B cell (primary cell): ENCODE results near the gene CTTNBP2NL. TPM values are rescaled to one million over a fixed set of nuclear protein-coding genes. Genes with fewer than 3 reads are reported as not detected.

Experiments used
- ATAC-seq: fragments of 200-7000 bp; cut with Tn5 transposase; one replicate; pipeline ENCODE4 v1.10.0; 2021; ENCODE audit warnings: low read depth, mild to moderate bottlenecking, moderate number of reproducible peaks, moderate library complexity
- CTCF ChIA-PET: fragments of 350-600 bp; sonication (Branson Sonifier 250); formaldehyde crosslinking; loops from one replicate; lab custom pipeline; 2021; ENCODE audit warnings: antibody characterized with exemption, inconsistent platforms; lab: Charles Lee
- POLR2A ChIA-PET: fragments of 350-600 bp; sonication (Branson Sonifier 250); formaldehyde crosslinking; loops from one replicate; lab custom pipeline; 2021; ENCODE audit warnings: antibody characterized with exemption; lab: Charles Lee
- DNase-seq: peaks from one replicate; pipeline ENCODE4 v3.0.0; 2013
- H2AFZ ChIP-seq: 2 replicates; pipeline ENCODE4 v1.6.1; 2012; ENCODE audit warnings: mild to moderate bottlenecking, low read depth, low read length; ENCODE audit not compliant: insufficient read depth, poor library complexity, severe bottlenecking
- H3K27ac ChIP-seq, 2 donors: 1 replicate in 1 of 2; 2 replicates in 1 of 2; pipeline ENCODE4 v1.5.1; 2012 to 2013; ENCODE audit warnings: low read length in 2 of 2, mild to moderate bottlenecking in 2 of 2, moderate library complexity in 1 of 2
- H3K27me3 ChIP-seq, 4 experiments: fragments of 200-600 bp in 1 of 4; sonication (generic) in 1 of 4; replicated peaks in 1 of 4; 1 replicate in 2 of 4; 2 replicates in 2 of 4; pipeline versions ENCODE4 v1.6.1 to v1.7.0; 2013 to 2016; ENCODE audit warnings: low read length in 3 of 4, mild to moderate bottlenecking in 2 of 4, mixed read lengths in 1 of 4, moderate library complexity in 1 of 4; ENCODE audit not compliant: insufficient read depth in 4 of 4, control insufficient read depth in 3 of 4; ENCODE audit errors: control extremely low read depth in 1 of 4
- H3K36me3 ChIP-seq, 2 experiments: replicated peaks in 1 of 2; 1 replicate in 1 of 2; 2 replicates in 1 of 2; pipeline versions ENCODE4 v1.6.1 to v1.7.1; 2013; ENCODE audit warnings: low read length in 1 of 2; ENCODE audit not compliant: insufficient read depth in 2 of 2, control insufficient read depth in 1 of 2; ENCODE audit errors: control extremely low read depth in 1 of 2, extremely low read depth in 1 of 2
- H3K4me1 ChIP-seq, 2 donors: fragments of 200-600 bp in 1 of 2; sonication (generic) in 1 of 2; 1 replicate in 1 of 2; 2 replicates in 1 of 2; pipeline versions ENCODE4 v1.5.1 to v1.6.1; 2013 to 2017; ENCODE audit warnings: low read length in 2 of 2; ENCODE audit not compliant: control insufficient read depth in 2 of 2, insufficient read depth in 2 of 2
- H3K4me2 ChIP-seq: replicated peaks from 2 replicates; pipeline ENCODE3; 2012; ENCODE audit warnings: mild to moderate bottlenecking, low read depth, low read length; ENCODE audit not compliant: poor library complexity, severe bottlenecking
- H3K4me3 ChIP-seq, 5 experiments: fragments of 200-600 bp in 1 of 5; sonication (generic) in 1 of 5; 1 replicate in 3 of 5; 2 replicates in 2 of 5; pipeline versions ENCODE4 v1.5.1 to v1.7.0; 2011 to 2016; ENCODE audit warnings: low read length in 4 of 5, mild to moderate bottlenecking in 4 of 5, low read depth in 2 of 5, control low read depth in 1 of 5, moderate library complexity in 1 of 5; ENCODE audit not compliant: insufficient read depth in 1 of 5; ENCODE audit errors: control extremely low read depth in 1 of 5, extremely low read depth in 1 of 5
- H3K79me2 ChIP-seq: fragments of 200-600 bp; sonication (generic); one replicate; pipeline ENCODE4 v1.6.0; 2016; ENCODE audit warnings: low read length; ENCODE audit not compliant: control insufficient read depth, insufficient read depth
- H3K9ac ChIP-seq: fragments of 200-600 bp; sonication (generic); 2 replicates; pipeline ENCODE4 v1.6.1; 2017; ENCODE audit warnings: mild to moderate bottlenecking, low read length, moderate library complexity
- H3K9me3 ChIP-seq, 3 donors: one replicate each; pipeline versions ENCODE4 v1.6.1 to v1.7.1; 2013; ENCODE audit warnings: low read length in 2 of 3; ENCODE audit not compliant: control insufficient read depth in 2 of 3, insufficient read depth in 1 of 3; ENCODE audit errors: control extremely low read depth in 1 of 3
- H4K20me1 ChIP-seq: 2 replicates; pipeline ENCODE4 v1.6.0; 2012; ENCODE audit warnings: mild to moderate bottlenecking, low read length; ENCODE audit not compliant: insufficient read depth, control insufficient read depth, poor library complexity, severe bottlenecking
- H3K27ac Mint-ChIP-seq: one replicate; pipeline ENCODE4 v1.8.0; 2021; ENCODE audit warnings: mixed read lengths
- H3K27me3 Mint-ChIP-seq: one replicate; pipeline ENCODE4 v1.8.0; 2021; ENCODE audit warnings: mixed read lengths
- H3K4me1 Mint-ChIP-seq: one replicate; pipeline ENCODE4 v1.8.0; 2021; ENCODE audit warnings: mixed read lengths
- H3K4me3 Mint-ChIP-seq: one replicate; pipeline ENCODE4 v1.8.0; 2021; ENCODE audit warnings: mixed read lengths
- H3K9me3 Mint-ChIP-seq: one replicate; pipeline ENCODE4 v1.8.0; 2022; ENCODE audit warnings: mixed read lengths; ENCODE audit not compliant: insufficient read depth
- CTCF ChIP-seq: fragments of 200-600 bp; IDR thresholded peaks from one replicate; pipeline ENCODE4 v1.8.0; 2022; ENCODE audit warnings: antibody characterized with exemption, mild to moderate bottlenecking
- EZH2 ChIP-seq: IDR thresholded peaks from 2 replicates; pipeline ENCODE4 v1.6.1; 2012; ENCODE audit warnings: borderline replicate concordance, low read depth, mild to moderate bottlenecking, moderate library complexity, low read length; ENCODE audit not compliant: insufficient read depth, poor library complexity, severe bottlenecking
- WGBS: methylation state at CpG from one replicate; pipeline ENCODE4 v1.1.5; 2013; ENCODE audit warnings: missing lambda C conversion rate; ENCODE audit not compliant: insufficient coverage; 5-methylcytosine and 5-hydroxymethylcytosine counted together
- intact Hi-C: fragments of 100-400 bp; cut with micrococcal nuclease; formaldehyde crosslinking; loops from one replicate; pipeline ENCODE4 v1.10.0; 2022
- polyA plus RNA-seq: library from polyadenylated mRNA; depleted of rRNA; stranded (reverse); fragments of >200 nt; gene quantifications from 2 replicates; pipeline ENCODE4 v1.2.3, GENCODE V29; 2012
- total RNA-seq, 2 donors: library from RNA; stranded (reverse); fragments of 120-200 nt in 1 of 2; gene quantifications; 1 replicate in 1 of 2; 2 replicates in 1 of 2; pipeline versions ENCODE4 v1.2.3 to v1.2.4, GENCODE V29; 2013 to 2022

CTTNBP2NL gene
- total and polyA plus RNA-seq, 2 donors (not counting 1 experiment from before 2014, with no cell fraction given) = 0.46 to 28.9 TPM

- H3K79me2 ChIP-seq = no peaks in the 10 kb centered on the region
- ChIA-PET POLR2A (no interaction called here), CTCF (no interaction called here)
- H3K4me3 Mint-ChIP-seq = no peak overlapping the region
- H2AFZ ChIP-seq = no peak overlapping the region
- no peak overlapping the region for H3K4me2 ChIP-seq
- intact Hi-C loops = no loop called here
- peaks cover 0 to 17% (median 8%) of the 10 kb centered on the region in 4 experiments for H3K27me3 ChIP-seq
- no peak overlapping the region for H3K4me3 ChIP-seq
- H3K27ac Mint-ChIP-seq = no peak overlapping the region
- no peaks in the 10 kb centered on the region for H3K4me1 Mint-ChIP-seq
- no peaks in the 10 kb centered on the region for H3K36me3 ChIP-seq
- no peak overlapping the region for H3K27ac ChIP-seq
- no peaks in the 10 kb centered on the region for H3K9me3 Mint-ChIP-seq
- ATAC-seq (no peak), DNase-seq (no peak)
- H4K20me1 ChIP-seq = no peaks in the 10 kb centered on the region
- no peaks in the 10 kb centered on the region for H3K9me3 ChIP-seq
- no peak for TF ChIP-seq CTCF
- no peak overlapping the region for H3K9ac ChIP-seq
- no peaks in the 10 kb centered on the region for H3K4me1 ChIP-seq
- H3K27me3 Mint-ChIP-seq = peaks cover 50% of the 10 kb centered on the region
- whole genome bisulfite sequencing = no CpG with 5 or more reads among the region's 1 CpG
These were observed 20.3 kb upstream of the CTTNBP2NL start for GRCh38 chr1:112375701-112376100.

- Histone ChIP-seq H3K27ac (no peak overlapping the region), H3K4me3 (no peak overlapping the region), H4K20me1 (no peaks in the 10 kb centered on the region), H3K36me3 (no peaks in the 10 kb centered on the region), H3K79me2 (no peaks in the 10 kb centered on the region), H3K27me3 (peaks cover 0 to 16% (median 5%) of the 10 kb centered on the region in 4 experiments), H3K9me3 (no peaks in the 10 kb centered on the region), H3K4me2 (no peak overlapping the region), H3K4me1 (no peaks in the 10 kb centered on the region), H3K9ac (no peak overlapping the region), H2AFZ (no peak overlapping the region)
- 57% methylated on average over 1 of the region's 1 CpG for WGBS
- ChIA-PET CTCF (interaction anchor here (0.9 to 2.5 kb wide), 3 partner anchors 9 to 11 kb away, joined by 5 to 14 read pairs (median 13); no protein-coding TSS in a partner anchor), POLR2A (no interaction called here)
- H3K27ac Mint-ChIP-seq = no peak overlapping the region
- no peaks in the 10 kb centered on the region for H3K4me1 Mint-ChIP-seq
- TF ChIP-seq EZH2 (no peak), CTCF (no peak)
- no peaks in the 10 kb centered on the region for H3K9me3 Mint-ChIP-seq
- no peak overlapping the region for H3K4me3 Mint-ChIP-seq
- no peak for ATAC-seq
- peaks cover 60% of the 10 kb centered on the region for H3K27me3 Mint-ChIP-seq
- intact Hi-C loops = no loop called here
- DNase-seq = no peak
These were observed 15.7 kb upstream of the CTTNBP2NL start for GRCh38 chr1:112380356-112380755.
